Measurements from ENCODE around the gene VPS4A.

- TF ChIP-seq CTCF (IDR thresholded peaks at IDR 0.05), result no peak
- TF ChIP-seq POLR2A (IDR thresholded peaks at IDR 0.05), result no peak
Measured at GRCh38 chr16:69329369-69330285, 18.5 kb downstream of the VPS4A start.
